ENCODE results near the gene CDK17. TPM values are rescaled to one million over a fixed set of nuclear protein-coding genes. Genes with fewer than 3 reads are reported as not detected.

The CDK17 gene
- total RNA-seq, 1 experiment from 2014 or later = 21.4 TPM

GRCh38 chr12:96240656-96241055 lies 159.6 kb downstream of the CDK17 start (continued):
- TF ChIP-seq CTCF (IDR thresholded peaks at IDR 0.05 in 2 of 3, conservative IDR thresholded peaks at IDR 0.05 in 1 of 3; ENCODE audit: borderline replicate concordance in 1 of 3, insufficient read depth in 1 of 3, low read depth in 2 of 3, low read length in 2 of 3) (no peak), SRF (IDR thresholded peaks at IDR 0.05; ENCODE audit: low read depth) (no peak), JUND (IDR thresholded peaks at IDR 0.05) (no peak), ZNF274 (IDR thresholded peaks at IDR 0.05; ENCODE audit: low read depth, low read length) (no peak), SIN3A (IDR thresholded peaks at IDR 0.05; ENCODE audit: low read depth) (no peak), EZH2phosphoT487 (IDR thresholded peaks at IDR 0.05; ENCODE audit: borderline replicate concordance) (no peak), CBX3 (IDR thresholded peaks at IDR 0.05; ENCODE audit: low read depth) (no peak)

- DNase-seq (ENCODE audit: low read depth, low spot score) (no peak), ATAC-seq (no peak)
- H3K79me2 ChIP-seq (ENCODE audit: insufficient read depth, low read length) = peaks cover 81% of the 10 kb centered on the region
- RAD21 ChIA-PET (ENCODE audit: low non-redundant PET in 1 of 2, low total read pairs in 2 of 2, uncharacterized antibody in 2 of 2, unreplicated experiment in 2 of 2) = no interaction called here
- no peaks in the 10 kb centered on the region; a peak in 1 of 4 replicates for H3K4me1 ChIP-seq (ENCODE audit: control insufficient read depth in 1 of 2, insufficient read depth in 2 of 2, low read length in 2 of 2)
- H2AFZ ChIP-seq (ENCODE audit: low read depth, low read length, poor library complexity, severe bottlenecking) = no peak overlapping the region
- POLR2A ChIA-PET = interaction anchor here (1.4 kb wide), 1 partner anchor 50 kb away, joined by 3 read pairs; no protein-coding TSS in a partner anchor
- intact Hi-C loops (cut with micrococcal nuclease) = no loop called here
- BruUV-seq (replicated peaks) = no TSS peak
- no peak overlapping the region for H3K4me3 ChIP-seq (replicated peaks in 1 of 2; ENCODE audit: low read depth in 1 of 2, low read length in 2 of 2)
- no peak overlapping the region for H3K27ac ChIP-seq (ENCODE audit: low read depth, low read length)
- no peak for TF ChIP-seq POLR2A (IDR thresholded peaks at IDR 0.05; ENCODE audit: borderline replicate concordance, extremely low read depth, insufficient read depth, insufficient read length)
- no peak for TF ChIP-seq ZBTB33 (IDR thresholded peaks at IDR 0.05; ENCODE audit: extremely low read depth, insufficient replicate concordance, low read length)
- no peak for TF ChIP-seq REST (IDR thresholded peaks at IDR 0.05; ENCODE audit: low read depth)
- no peak for TF ChIP-seq ATF3 (IDR thresholded peaks at IDR 0.05)
- TF ChIP-seq SIN3A (IDR thresholded peaks at IDR 0.05; ENCODE audit: low read depth) = no peak
- no peak for TF ChIP-seq CBX3 (IDR thresholded peaks at IDR 0.05; ENCODE audit: low read depth)
- no peak for TF ChIP-seq ZFX (IDR thresholded peaks at IDR 0.05)
- TF ChIP-seq ELF1 (IDR thresholded peaks at IDR 0.05; ENCODE audit: borderline replicate concordance, low read depth) = no peak
- no peak overlapping the region for H3K9ac ChIP-seq (ENCODE audit: low read length)
- H3K4me2 ChIP-seq (ENCODE audit: low read length) = no peak overlapping the region
- no peaks in the 10 kb centered on the region for H4K20me1 ChIP-seq (ENCODE audit: insufficient read depth)
- H3K36me3 ChIP-seq (ENCODE audit: control insufficient read depth in 1 of 2, insufficient read depth in 2 of 2, low read length in 2 of 2) = no peaks in the 10 kb centered on the region
- CTCF ChIA-PET = no interaction called here
- H3K9me3 ChIP-seq (ENCODE audit: control insufficient read depth in 1 of 2, insufficient read depth in 1 of 2, low read depth in 1 of 2, low read length in 2 of 2) = no peaks in the 10 kb centered on the region
- no peaks in the 10 kb centered on the region for H3K27me3 ChIP-seq (ENCODE audit: insufficient read depth, low read length)
- no peaks in the 10 kb centered on the region for H3K9me2 ChIP-seq (ENCODE audit: insufficient read depth)
These were observed 160.3 kb downstream of the CDK17 start for GRCh38 chr12:96239711-96240635.

Data from HCT116 (cell line).